Endothelial cell of umbilical vein (primary cell): ENCODE data around the gene ADSS1. TPM values are rescaled to one million over a fixed set of nuclear protein-coding genes. Genes with fewer than 3 reads are reported as not detected.

ENCODE experiments used
- BruUV-seq: library from RNA; stranded (reverse); fragments of 400-500 nt; replicated peaks from 2 replicates; lab custom pipeline; 2021; lab: Mats Ljungman, UMichigan
- CTCF ChIA-PET: fragments of 300-600, 350-600 bp; sonication (Branson Sonifier 250); formaldehyde crosslinking; loops from one replicate; lab custom pipeline; 2021; ENCODE audit warnings: antibody characterized with exemption, inconsistent platforms; lab: Charles Lee
- POLR2A ChIA-PET: fragments of 300-600, 350-600 bp; sonication (Branson Sonifier 250); formaldehyde crosslinking; loops from one replicate; lab custom pipeline; 2021; ENCODE audit warnings: antibody characterized with exemption, inconsistent platforms; lab: Charles Lee
- DNase-seq: peaks from one replicate; pipeline ENCODE4 v3.0.0-alpha.2; 2011; ENCODE audit warnings: low read depth, low spot score
- FAIRE-seq: peaks from 2 replicates; lab custom pipeline; 2011; peaks lifted over from hg19 to GRCh38; lab: Jason Lieb, UNC
- H2AFZ ChIP-seq: 2 replicates; pipeline ENCODE4 v1.6.0; 2012; ENCODE audit warnings: low read depth, low read length, control low read depth, inconsistent platforms
- H3K27ac ChIP-seq: 2 replicates; pipeline ENCODE4 v1.5.1; 2011; ENCODE audit warnings: low read depth, mild to moderate bottlenecking, control low read depth, low read length, moderate library complexity; ENCODE audit not compliant: insufficient read depth
- H3K27me3 ChIP-seq, 2 experiments: 2 replicates each; pipeline versions ENCODE4 v1.6.0 to v1.6.1; 2011; ENCODE audit warnings: low read length in 2 of 2, mixed read lengths in 1 of 2; ENCODE audit not compliant: control insufficient read depth in 2 of 2, insufficient read depth in 2 of 2
- H3K36me3 ChIP-seq, 2 experiments: 2 replicates in 1 of 2; 3 replicates in 1 of 2; pipeline ENCODE4 v1.5.1; 2011; ENCODE audit warnings: low read length in 2 of 2, mild to moderate bottlenecking in 1 of 2, moderate library complexity in 1 of 2; ENCODE audit not compliant: control insufficient read depth in 2 of 2, insufficient read depth in 2 of 2; ENCODE audit errors: extremely low read depth in 1 of 2
- H3K4me1 ChIP-seq: 3 replicates; pipeline ENCODE4 v1.5.1; 2011; ENCODE audit warnings: mild to moderate bottlenecking, low read length; ENCODE audit not compliant: control insufficient read depth, insufficient read depth; ENCODE audit errors: extremely low read depth
- H3K4me2 ChIP-seq: 2 replicates; pipeline ENCODE4 v1.6.1; 2011; ENCODE audit warnings: low read length, control low read depth, mixed read lengths; ENCODE audit not compliant: insufficient read depth
- H3K4me3 ChIP-seq, 3 experiments: fragments of 200-600 bp in 1 of 3; sonication (generic), shearing (Covaris generic) in 1 of 3; replicated peaks in 1 of 3; 2 replicates each; pipeline ENCODE4 v1.5.1; 2011 to 2016; ENCODE audit warnings: control low read depth in 3 of 3, low read length in 3 of 3, mild to moderate bottlenecking in 2 of 3, inconsistent platforms in 1 of 3, low read depth in 1 of 3, moderate library complexity in 1 of 3; ENCODE audit not compliant: insufficient read depth in 1 of 3
- H3K79me2 ChIP-seq: 2 replicates; pipeline ENCODE4 v1.6.0; 2012; ENCODE audit warnings: low read length, inconsistent platforms; ENCODE audit not compliant: control insufficient read depth, insufficient read depth
- H3K9ac ChIP-seq: replicated peaks from 2 replicates; pipeline ENCODE3; 2011; ENCODE audit warnings: low read length, control low read depth; ENCODE audit not compliant: insufficient read depth; ENCODE audit errors: extremely low read depth
- H3K9me1 ChIP-seq: replicated peaks from 3 replicates; pipeline ENCODE4 v1.6.0; 2011; ENCODE audit warnings: mild to moderate bottlenecking, low read length; ENCODE audit not compliant: control insufficient read depth, insufficient read depth; ENCODE audit errors: extremely low read depth
- H3K9me3 ChIP-seq: replicated peaks from 2 replicates; pipeline ENCODE4 v1.5.1; 2012; ENCODE audit warnings: low read length, inconsistent platforms; ENCODE audit not compliant: control insufficient read depth, insufficient read depth
- H4K20me1 ChIP-seq: replicated peaks from 2 replicates; pipeline ENCODE3; 2011; ENCODE audit warnings: mild to moderate bottlenecking, low read length; ENCODE audit not compliant: control insufficient read depth, insufficient read depth; ENCODE audit errors: extremely low read depth
- EZH2 ChIP-seq: IDR thresholded peaks from 2 replicates; pipeline ENCODE4 v1.6.1; 2012; ENCODE audit warnings: borderline replicate concordance, low read depth, mild to moderate bottlenecking, moderate library complexity, low read length, inconsistent platforms; ENCODE audit not compliant: severe bottlenecking
- FOS ChIP-seq: IDR thresholded peaks from 2 replicates; pipeline ENCODE4 v1.6.1; 2011; ENCODE audit warnings: mild to moderate bottlenecking, low read length, moderate library complexity, borderline replicate concordance; ENCODE audit not compliant: insufficient read depth
- GATA2 ChIP-seq: IDR thresholded peaks from 2 replicates; pipeline ENCODE4 v1.7.0; 2011; ENCODE audit warnings: low read depth, mild to moderate bottlenecking, moderate library complexity, mixed read lengths, low read length; ENCODE audit not compliant: insufficient read length, insufficient read depth
- JUN ChIP-seq: IDR thresholded peaks from 2 replicates; pipeline ENCODE4 v1.6.1; 2011; ENCODE audit warnings: borderline replicate concordance, low read depth; ENCODE audit not compliant: insufficient read length, insufficient read depth
- MAX ChIP-seq: IDR thresholded peaks from 2 replicates; pipeline ENCODE4 v1.6.1; 2011; ENCODE audit not compliant: insufficient read depth, insufficient read length
- MYC ChIP-seq: IDR thresholded peaks from one replicate; pipeline ENCODE4 v1.6.1; 2011; ENCODE audit warnings: mild to moderate bottlenecking, low read depth, low read length
- POLR2A ChIP-seq: IDR thresholded peaks from 2 replicates; pipeline ENCODE4 v1.6.1; 2012; ENCODE audit warnings: low read depth, mild to moderate bottlenecking, control low read depth, low read length
- POLR2AphosphoS5 ChIP-seq: IDR thresholded peaks from 2 replicates; pipeline ENCODE4 v1.6.1; 2012; ENCODE audit warnings: low read depth, mild to moderate bottlenecking, control low read depth, low read length, moderate library complexity; ENCODE audit not compliant: insufficient read depth
- dilution Hi-C: fragments of 300-500 bp; cut with MboI; formaldehyde crosslinking; loops from one replicate; pipeline ENCODE4 v1.15.0; 2019; ENCODE audit warnings: low sequenced_read_pairs; ENCODE audit not compliant: extremely low pct_ligation_motif_present
- intact Hi-C: fragments of 100-400 bp; cut with micrococcal nuclease; formaldehyde crosslinking; loops from one replicate; pipeline ENCODE4 v1.10.0; 2022
- polyA plus RNA-seq, 4 experiments: library from polyadenylated mRNA; depleted of rRNA in 3 of 4; stranded (reverse) in 3 of 4; unstranded in 1 of 4; fragments of >200 nt; gene quantifications; 2 replicates each; pipeline versions ENCODE4 v1.2.1 to v1.2.3, GENCODE V29; 2011 to 2012; ENCODE audit warnings: missing spikeins in 1 of 4
- total RNA-seq: library from RNA; stranded (reverse); gene quantifications from 2 replicates; pipeline ENCODE4 v1.2.3, GENCODE V29; 2021
- TF ChIP-seq, protein P1 (sequence below), 2 donors: IDR thresholded peaks; 1 replicate in 1 of 2; 2 replicates in 1 of 2; pipeline ENCODE4 v1.5.1; 2011; ENCODE audit warnings: low read length in 2 of 2, mild to moderate bottlenecking in 2 of 2, moderate library complexity in 2 of 2, control low read depth in 1 of 2, inconsistent platforms in 1 of 2, low read depth in 1 of 2; ENCODE audit not compliant: insufficient read depth in 1 of 2; ENCODE audit errors: extremely low read depth in 1 of 2

ADSS1 gene
- total and polyA plus RNA-seq, 2 donors (not counting 3 experiments of a cell fraction or from before 2014, with no cell fraction given): 1.9 TPM

- dilution Hi-C loops: no loop called here
- Histone ChIP-seq H3K9ac (no peak overlapping the region), H3K4me3 (no peak overlapping the region), H3K79me2 (no peaks in the 10 kb centered on the region), H3K27ac (no peak overlapping the region), H4K20me1 (no peaks in the 10 kb centered on the region), H3K4me1 (no peaks in the 10 kb centered on the region), H3K36me3 (peaks cover 8 to 34% of the 10 kb centered on the region in 2 experiments), H3K27me3 (no peaks in the 10 kb centered on the region), H2AFZ (no peak overlapping the region), H3K9me3 (no peaks in the 10 kb centered on the region), H3K4me2 (no peak overlapping the region), H3K9me1 (no peaks in the 10 kb centered on the region)
- TF ChIP-seq EZH2: no peak
- TF ChIP-seq FOS: no peak
- no peak for TF ChIP-seq MYC
- DNase-seq (no peak), FAIRE-seq (no peak)
- POLR2A ChIA-PET: no interaction called here
- BruUV-seq: no TSS peak
- intact Hi-C loops: no loop called here
- CTCF ChIA-PET: no interaction called here
Measured at GRCh38 chr14:104718147-104718546, 5.9 kb upstream of the ADSS1 start.

DNA sequence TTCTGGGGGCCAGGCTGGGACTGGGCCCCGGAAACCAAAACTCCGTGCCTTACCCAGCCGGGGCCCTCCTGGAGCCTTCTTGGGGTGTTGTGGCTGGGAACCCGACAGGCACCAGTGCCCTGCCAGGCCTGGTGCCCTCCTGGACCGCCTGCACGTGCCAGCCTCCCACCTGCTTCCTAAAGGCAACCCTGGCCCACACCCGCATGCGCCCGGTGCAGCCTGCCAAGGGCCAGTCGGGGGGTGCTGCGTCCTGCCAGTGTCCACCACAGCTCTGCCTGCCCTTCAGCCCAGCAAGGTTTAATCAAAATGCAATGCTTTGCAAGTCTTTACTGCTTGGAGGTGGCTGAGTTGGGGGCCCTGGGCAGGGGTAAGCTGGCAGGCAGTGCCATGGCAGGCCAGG is 5.2 kb upstream of the ADSS1 start:
- POLR2A ChIA-PET: no interaction called here
- intact Hi-C loops: no loop called here
- no peaks in the 10 kb centered on the region for H3K27me3 ChIP-seq
- H2AFZ ChIP-seq: no peak overlapping the region
- FAIRE-seq (no peak), DNase-seq (no peak)
- no peak for TF ChIP-seq POLR2AphosphoS5
- no peak for TF ChIP-seq MYC
- TF ChIP-seq MAX: no peak
- TF ChIP-seq FOS: no peak
- TF ChIP-seq POLR2A: no peak
- TF ChIP-seq GATA2: no peak
- TF ChIP-seq EZH2: no peak
- TF ChIP-seq JUN: no peak
- TF ChIP-seq, protein P1, sequence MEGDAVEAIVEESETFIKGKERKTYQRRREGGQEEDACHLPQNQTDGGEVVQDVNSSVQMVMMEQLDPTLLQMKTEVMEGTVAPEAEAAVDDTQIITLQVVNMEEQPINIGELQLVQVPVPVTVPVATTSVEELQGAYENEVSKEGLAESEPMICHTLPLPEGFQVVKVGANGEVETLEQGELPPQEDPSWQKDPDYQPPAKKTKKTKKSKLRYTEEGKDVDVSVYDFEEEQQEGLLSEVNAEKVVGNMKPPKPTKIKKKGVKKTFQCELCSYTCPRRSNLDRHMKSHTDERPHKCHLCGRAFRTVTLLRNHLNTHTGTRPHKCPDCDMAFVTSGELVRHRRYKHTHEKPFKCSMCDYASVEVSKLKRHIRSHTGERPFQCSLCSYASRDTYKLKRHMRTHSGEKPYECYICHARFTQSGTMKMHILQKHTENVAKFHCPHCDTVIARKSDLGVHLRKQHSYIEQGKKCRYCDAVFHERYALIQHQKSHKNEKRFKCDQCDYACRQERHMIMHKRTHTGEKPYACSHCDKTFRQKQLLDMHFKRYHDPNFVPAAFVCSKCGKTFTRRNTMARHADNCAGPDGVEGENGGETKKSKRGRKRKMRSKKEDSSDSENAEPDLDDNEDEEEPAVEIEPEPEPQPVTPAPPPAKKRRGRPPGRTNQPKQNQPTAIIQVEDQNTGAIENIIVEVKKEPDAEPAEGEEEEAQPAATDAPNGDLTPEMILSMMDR (IDR thresholded peaks at IDR 0.05; ENCODE audit: extremely low read depth in 1 of 2, insufficient read depth in 1 of 2, low read depth in 1 of 2, low read length in 2 of 2): no peak
- no peaks in the 10 kb centered on the region for H3K9me1 ChIP-seq
- dilution Hi-C loops: no loop called here
- H3K4me3 ChIP-seq: no peak overlapping the region
- no peak overlapping the region for H3K9ac ChIP-seq
- CTCF ChIA-PET: no interaction called here
- no TSS peak for BruUV-seq
- no peak overlapping the region for H3K4me2 ChIP-seq
- no peaks in the 10 kb centered on the region for H3K4me1 ChIP-seq
- H4K20me1 ChIP-seq: no peaks in the 10 kb centered on the region
- H3K79me2 ChIP-seq: no peaks in the 10 kb centered on the region
- no peaks in the 10 kb centered on the region for H3K9me3 ChIP-seq
- H3K27ac ChIP-seq: no peak overlapping the region
- H3K36me3 ChIP-seq: peaks cover 8 to 27% of the 10 kb centered on the region in 2 experiments
